SJCRH30 (cell line): Measurements from ENCODE around the gene PMF1. TPM values are rescaled to one million over a fixed set of nuclear protein-coding genes. Genes with fewer than 3 reads are reported as not detected.
"Not testable (repeated sequence)": the region's sequence is repeated elsewhere in the genome, so short reads cannot be mapped to it uniquely, and the experiment has no call there.

Experiments used
- DNase-seq, 2 experiments: peaks; one replicate each; pipeline ENCODE4 v3.0.0-alpha.2; 2015 to 2020
- H3K27ac ChIP-seq: fragments of 250-450 bp; sonication (Bioruptor Pico); 2 replicates; pipeline ENCODE4 v1.5.1; 2020; ENCODE audit warnings: mild to moderate bottlenecking, moderate library complexity
- H3K27me3 ChIP-seq: fragments of 250-450 bp; sonication (Bioruptor Pico); 2 replicates; pipeline ENCODE4 v1.5.1; 2020; ENCODE audit warnings: mild to moderate bottlenecking, moderate library complexity
- H3K36me3 ChIP-seq: fragments of 250-450 bp; sonication (Bioruptor Pico); 2 replicates; pipeline ENCODE4 v1.5.1; 2020; ENCODE audit warnings: mild to moderate bottlenecking, moderate library complexity
- H3K4me1 ChIP-seq: fragments of 250-450 bp; sonication (Bioruptor Pico); 2 replicates; pipeline ENCODE4 v1.5.1; 2020; ENCODE audit warnings: mild to moderate bottlenecking, moderate library complexity
- H3K4me3 ChIP-seq: fragments of 250-450 bp; sonication (Bioruptor Pico); 2 replicates; pipeline ENCODE4 v1.5.1; 2020; ENCODE audit warnings: mild to moderate bottlenecking, moderate library complexity
- H3K9me3 ChIP-seq: fragments of 250-450 bp; sonication (Bioruptor Pico); replicated peaks from 2 replicates; pipeline ENCODE4 v1.5.1; 2020; ENCODE audit warnings: mild to moderate bottlenecking, moderate library complexity
- total RNA-seq: library from RNA; depleted of rRNA; stranded (reverse); fragments of >200 nt; shearing (Covaris generic); gene quantifications from 2 replicates; pipeline ENCODE4 v1.2.3, GENCODE V29; 2014

PMF1 gene
- total RNA-seq, 1 experiment from 2014 or later: 59.7 TPM

- not testable (repeated sequence) for H3K27me3 ChIP-seq, H3K36me3 ChIP-seq, H3K9me3 ChIP-seq, DNase-seq, H3K27ac ChIP-seq, H3K4me3 ChIP-seq, H3K4me1 ChIP-seq
Measured at GRCh38 chr1:156190265-156190664, 22.5 kb upstream of the PMF1 start.

GRCh38 chr1:156191292-156191964, 21.4 kb upstream of the PMF1 start:
- Histone ChIP-seq H3K4me1 (peaks cover 8% of the 10 kb centered on the region; the same call in 1 of the 2 replicates), H3K9me3 (no peaks in the 10 kb centered on the region), H3K27ac (no peak overlapping the region), H3K4me3 (no peak overlapping the region), H3K27me3 (no peaks in the 10 kb centered on the region), H3K36me3 (peaks cover 5% of the 10 kb centered on the region; the same call in 1 of the 2 replicates)
- no peak for DNase-seq

- Histone ChIP-seq H3K4me1 (peaks cover 8% of the 10 kb centered on the region; the same call in 1 of the 2 replicates), H3K9me3 (no peaks in the 10 kb centered on the region), H3K27ac (peak overlapping the region; percentile 73), H3K4me3 (peak overlapping the region; percentile 77), H3K27me3 (no peaks in the 10 kb centered on the region), H3K36me3 (peaks cover 5% of the 10 kb centered on the region; the same call in 1 of the 2 replicates)
- no peak for DNase-seq
Measured at GRCh38 chr1:156193208-156193487, 19.7 kb upstream of the PMF1 start.

GRCh38 chr1:156193488-156194299, 19.1 kb upstream of the PMF1 start, which contains the start of gene SLC25A44:
Gene SLC25A44, plus strand, starts transcription at chr1:156194104. Its CDS starts 5,744 bp downstream, at chr1:156199848.
- Histone ChIP-seq H3K27me3 (no peaks in the 10 kb centered on the region), H3K4me3 (peak within 1 kb of the TSS; percentile 77), H3K4me1 (peaks cover 8% of the 10 kb centered on the region; the same call in 1 of the 2 replicates), H3K27ac (peak within 1 kb of the TSS; percentile 73), H3K36me3 (peaks cover 5% of the 10 kb centered on the region; the same call in 1 of the 2 replicates), H3K9me3 (no peaks in the 10 kb centered on the region)
- peak; percentile 96 to 98 for DNase-seq

- no peak overlapping the region for H3K27ac ChIP-seq
- no peaks in the 10 kb centered on the region for H3K9me3 ChIP-seq
- H3K4me1 ChIP-seq: peaks cover 8% of the 10 kb centered on the region; the same call in 1 of the 2 replicates
- peak overlapping the region; percentile 77 for H3K4me3 ChIP-seq
- H3K27me3 ChIP-seq: no peaks in the 10 kb centered on the region
- H3K36me3 ChIP-seq: peaks cover 5% of the 10 kb centered on the region; the same call in 1 of the 2 replicates
- DNase-seq: peak in 1 of 2 experiments; percentile 22
Measured at GRCh38 chr1:156194300-156194652, 18.5 kb upstream of the PMF1 start.

GRCh38 chr1:156195853-156196252, 17.0 kb upstream of the PMF1 start:
- DNase-seq: peak in 1 of 2 experiments; percentile 12
- H3K27ac ChIP-seq: no peak overlapping the region
- peaks cover 8% of the 10 kb centered on the region; the same call in 1 of the 2 replicates for H3K4me1 ChIP-seq
- no peaks in the 10 kb centered on the region for H3K9me3 ChIP-seq
- H3K36me3 ChIP-seq: peaks cover 5% of the 10 kb centered on the region; the same call in 1 of the 2 replicates
- H3K27me3 ChIP-seq: no peaks in the 10 kb centered on the region
- no peak overlapping the region for H3K4me3 ChIP-seq

- Histone ChIP-seq H3K36me3 (peaks cover 5% of the 10 kb centered on the region; the same call in 1 of the 2 replicates), H3K4me3 (no peak overlapping the region), H3K4me1 (peaks cover 8% of the 10 kb centered on the region; the same call in 1 of the 2 replicates), H3K9me3 (no peaks in the 10 kb centered on the region), H3K27me3 (no peaks in the 10 kb centered on the region), H3K27ac (no peak overlapping the region)
- no peak for DNase-seq
Measured at GRCh38 chr1:156196445-156196844, 16.4 kb upstream of the PMF1 start.

GRCh38 chr1:156198831-156199349, 13.9 kb upstream of the PMF1 start:
- Histone ChIP-seq H3K27ac (no peak overlapping the region), H3K4me3 (no peak overlapping the region), H3K4me1 (peaks cover 6% of the 10 kb centered on the region; the same call in 1 of the 2 replicates), H3K9me3 (no peaks in the 10 kb centered on the region), H3K36me3 (peaks cover 5% of the 10 kb centered on the region; the same call in 1 of the 2 replicates), H3K27me3 (no peaks in the 10 kb centered on the region)
- no peak for DNase-seq

- H3K27ac ChIP-seq: no peak overlapping the region
- no peaks in the 10 kb centered on the region for H3K9me3 ChIP-seq
- no peaks in the 10 kb centered on the region for H3K27me3 ChIP-seq
- DNase-seq: no peak
- H3K4me1 ChIP-seq: peaks cover 3% of the 10 kb centered on the region; the same call in 1 of the 2 replicates
- no peak overlapping the region for H3K4me3 ChIP-seq
- peaks cover 5% of the 10 kb centered on the region; the same call in 1 of the 2 replicates for H3K36me3 ChIP-seq
Measured at GRCh38 chr1:156200044-156200443, 12.8 kb upstream of the PMF1 start.

GRCh38 chr1:156203331-156203730, 9.5 kb upstream of the PMF1 start:
- H3K27ac ChIP-seq: no peak overlapping the region
- no peaks in the 10 kb centered on the region for H3K27me3 ChIP-seq
- no peak for DNase-seq
- no peaks in the 10 kb centered on the region for H3K36me3 ChIP-seq
- H3K4me1 ChIP-seq: no peaks in the 10 kb centered on the region
- no peak overlapping the region for H3K4me3 ChIP-seq
- H3K9me3 ChIP-seq: no peaks in the 10 kb centered on the region

GRCh38 chr1:156204686-156205085, 8.1 kb upstream of the PMF1 start:
- no peaks in the 10 kb centered on the region for H3K9me3 ChIP-seq
- no peak overlapping the region for H3K27ac ChIP-seq
- no peaks in the 10 kb centered on the region for H3K27me3 ChIP-seq
- DNase-seq: no peak
- no peak overlapping the region for H3K4me3 ChIP-seq
- no peaks in the 10 kb centered on the region for H3K4me1 ChIP-seq
- H3K36me3 ChIP-seq: peaks cover 3% of the 10 kb centered on the region; the same call in 1 of the 2 replicates

- Histone ChIP-seq H3K27me3 (no peaks in the 10 kb centered on the region), H3K27ac (no peak overlapping the region), H3K9me3 (no peaks in the 10 kb centered on the region), H3K4me3 (no peak overlapping the region), H3K36me3 (peaks cover 3% of the 10 kb centered on the region; the same call in 1 of the 2 replicates), H3K4me1 (0 out of 2 replicates have a peak, but pooled peaks cover 5% of the 10 kb centered on the region)
- DNase-seq: no peak
Measured at GRCh38 chr1:156211243-156211642, 1.6 kb upstream of the PMF1 start.

GRCh38 chr1:156212130-156212529, 677 bp upstream of the PMF1 start:
- Histone ChIP-seq H3K36me3 (peaks cover 3% of the 10 kb centered on the region; the same call in 1 of the 2 replicates), H3K27ac (peak overlapping the region; percentile 95), H3K27me3 (no peaks in the 10 kb centered on the region), H3K4me3 (peak overlapping the region; percentile 75), H3K9me3 (no peaks in the 10 kb centered on the region), H3K4me1 (0 out of 2 replicates have a peak, but pooled peaks cover 5% of the 10 kb centered on the region)
- DNase-seq: no peak

- peak overlapping the region; percentile 95 for H3K27ac ChIP-seq
- H3K36me3 ChIP-seq: peaks cover 3% of the 10 kb centered on the region; the same call in 1 of the 2 replicates
- no peak for DNase-seq
- no peaks in the 10 kb centered on the region for H3K27me3 ChIP-seq
- no peaks in the 10 kb centered on the region for H3K9me3 ChIP-seq
- peak overlapping the region; percentile 75 for H3K4me3 ChIP-seq
- 0 out of 2 replicates have a peak, but pooled peaks cover 5% of the 10 kb centered on the region for H3K4me1 ChIP-seq
Measured at GRCh38 chr1:156213644-156213966, 798 bp downstream of the PMF1 start.
